Measurements from ENCODE around the gene FLNB. TPM values are rescaled to one million over a fixed set of nuclear protein-coding genes. Genes with fewer than 3 reads are reported as not detected.

FLNB gene
- polyA plus RNA-seq, 1 of the 3 experiments (the other 2 are of a cell fraction), result 127 TPM

DNA sequence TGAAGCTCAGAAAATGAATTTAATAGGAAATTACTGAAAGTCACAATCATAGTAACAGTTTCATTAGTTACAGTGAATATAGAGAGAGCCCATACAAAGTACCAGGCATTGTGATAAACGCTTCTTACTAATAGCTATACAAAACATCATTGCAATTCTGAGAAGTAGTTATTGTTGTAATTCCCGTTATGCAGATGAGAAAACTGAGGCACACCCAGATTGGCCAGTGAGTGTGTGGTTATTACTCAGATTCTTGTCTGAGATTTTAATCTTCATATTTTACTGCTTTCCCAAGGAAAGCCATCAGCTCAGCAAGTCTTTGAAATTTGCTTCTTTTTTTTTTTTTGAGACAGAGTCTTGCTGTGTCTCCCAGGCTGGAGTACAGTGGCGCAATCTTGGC, 14.3 kb downstream of the FLNB start:
- no peaks in the 10 kb centered on the region for H3K36me3 ChIP-seq (replicated peaks in 1 of 2; ENCODE audit: control insufficient read depth in 1 of 2, insufficient read depth in 2 of 2, low read length in 1 of 2)
- peak overlapping the region in 1 of 2 experiments; percentile 32; a peak in 2 of 4 replicates for H3K27ac ChIP-seq (ENCODE audit: low read depth in 2 of 2, low read length in 1 of 2)
- H3K27me3 ChIP-seq (ENCODE audit: insufficient read depth), result no peaks in the 10 kb centered on the region
- no peaks in the 10 kb centered on the region for H3K9me2 ChIP-seq
- H2AFZ ChIP-seq (ENCODE audit: low read depth), result no peak overlapping the region
- H4K20me1 ChIP-seq (ENCODE audit: insufficient read depth), result peaks cover 85% of the 10 kb centered on the region
- H3K4me3 ChIP-seq (ENCODE audit: low read depth in 2 of 2, low read length in 1 of 2), result no peak overlapping the region
- TF ChIP-seq EP300 (IDR thresholded peaks at IDR 0.05; ENCODE audit: borderline replicate concordance in 1 of 2, low read depth in 1 of 2, low read length in 1 of 2) (no peak), TEAD4 (IDR thresholded peaks at IDR 0.05; ENCODE audit: borderline replicate concordance, insufficient read depth) (no peak), RAD21 (IDR thresholded peaks at IDR 0.05; ENCODE audit: low read length) (no peak), SMC3 (IDR thresholded peaks at IDR 0.05; ENCODE audit: low read depth, low read length) (no peak), EZH2phosphoT487 (IDR thresholded peaks at IDR 0.05; ENCODE audit: borderline replicate concordance, low read depth) (no peak), MAX (IDR thresholded peaks at IDR 0.05; ENCODE audit: low read depth) (no peak), RCOR1 (IDR thresholded peaks at IDR 0.05; ENCODE audit: low read length) (no peak), NFIC (IDR thresholded peaks at IDR 0.05; ENCODE audit: borderline replicate concordance) (no peak), IRF3 (IDR thresholded peaks at IDR 0.05; ENCODE audit: low read depth, low read length) (no peak), FOSL2 (IDR thresholded peaks at IDR 0.05; ENCODE audit: borderline replicate concordance, low read depth) (no peak)
- no peak for DNase-seq
- H3K79me2 ChIP-seq (ENCODE audit: insufficient read depth), result peaks cover 100% of the 10 kb centered on the region
- 97% methylated on average over 3 of the region's 3 CpGs for WGBS (ENCODE audit: low lambda C conversion rate)
- no peaks in the 10 kb centered on the region for H3K9me3 ChIP-seq
- peaks cover 27 to 46% of the 10 kb centered on the region in 2 experiments; a peak in 2 of 4 replicates for H3K4me1 ChIP-seq (ENCODE audit: control insufficient read depth in 1 of 2, insufficient read depth in 2 of 2, low read depth in 1 of 2, low read length in 1 of 2)
- H3F3A ChIP-seq (replicated peaks; ENCODE audit: insufficient read depth), result peaks cover 24% of the 10 kb centered on the region
- POLR2A ChIA-PET, result no interaction called here
- H3K9ac ChIP-seq, result no peak overlapping the region
- CTCF ChIA-PET, result no interaction called here
- H3K4me2 ChIP-seq, result no peak overlapping the region

GRCh38 chr3:58023531-58023930, 15.3 kb downstream of the FLNB start:
- no peak for TF ChIP-seq ZBTB33 (IDR thresholded peaks at IDR 0.05; ENCODE audit: borderline replicate concordance, low read depth)
- no peak for TF ChIP-seq MXI1 (IDR thresholded peaks at IDR 0.05; ENCODE audit: low read depth, low read length)
- no peak for TF ChIP-seq RXRA (IDR thresholded peaks at IDR 0.05; ENCODE audit: borderline replicate concordance, low read depth)
- no peak for TF ChIP-seq GATA2 (CRISPR knock-in tag; IDR thresholded peaks at IDR 0.05)
- TF ChIP-seq ELF1 (IDR thresholded peaks at IDR 0.05), result no peak
- TF ChIP-seq YY1 (IDR thresholded peaks at IDR 0.05; ENCODE audit: low read depth), result no peak
- TF ChIP-seq, protein P1, sequence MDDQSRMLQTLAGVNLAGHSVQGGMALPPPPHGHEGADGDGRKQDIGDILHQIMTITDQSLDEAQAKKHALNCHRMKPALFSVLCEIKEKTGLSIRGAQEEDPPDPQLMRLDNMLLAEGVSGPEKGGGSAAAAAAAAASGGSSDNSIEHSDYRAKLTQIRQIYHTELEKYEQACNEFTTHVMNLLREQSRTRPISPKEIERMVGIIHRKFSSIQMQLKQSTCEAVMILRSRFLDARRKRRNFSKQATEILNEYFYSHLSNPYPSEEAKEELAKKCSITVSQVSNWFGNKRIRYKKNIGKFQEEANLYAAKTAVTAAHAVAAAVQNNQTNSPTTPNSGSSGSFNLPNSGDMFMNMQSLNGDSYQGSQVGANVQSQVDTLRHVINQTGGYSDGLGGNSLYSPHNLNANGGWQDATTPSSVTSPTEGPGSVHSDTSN (IDR thresholded peaks at IDR 0.05), result no peak
- no peak for TF ChIP-seq FOXM1 (IDR thresholded peaks at IDR 0.05; ENCODE audit: low read depth)
- Histone ChIP-seq H3K9me2 (no peaks in the 10 kb centered on the region), H3K9ac (no peak overlapping the region), H3K4me1 (ENCODE audit: control insufficient read depth in 1 of 2, insufficient read depth in 2 of 2, low read depth in 1 of 2, low read length in 1 of 2) (peaks cover 27 to 40% of the 10 kb centered on the region in 2 experiments; a peak in 2 of 4 replicates), H4K20me1 (ENCODE audit: insufficient read depth) (peaks cover 86% of the 10 kb centered on the region), H3K36me3 (replicated peaks in 1 of 2; ENCODE audit: control insufficient read depth in 1 of 2, insufficient read depth in 2 of 2, low read length in 1 of 2) (no peaks in the 10 kb centered on the region), H3K27me3 (ENCODE audit: insufficient read depth) (no peaks in the 10 kb centered on the region), H3K4me2 (no peak overlapping the region), H3K79me2 (ENCODE audit: insufficient read depth) (peaks cover 100% of the 10 kb centered on the region), H3K27ac (ENCODE audit: low read depth in 2 of 2, low read length in 1 of 2) (peak overlapping the region in 1 of 2 experiments; percentile 32; a peak in 1 of 4 replicates), H3K4me3 (ENCODE audit: low read depth in 2 of 2, low read length in 1 of 2) (no peak overlapping the region), H2AFZ (ENCODE audit: low read depth) (no peak overlapping the region), H3K9me3 (no peaks in the 10 kb centered on the region), H3F3A (replicated peaks; ENCODE audit: insufficient read depth) (peaks cover 28% of the 10 kb centered on the region)
- DNase-seq, result no peak
- WGBS (ENCODE audit: low lambda C conversion rate), result 77% methylated on average over 2 of the region's 2 CpGs
- CTCF ChIA-PET, result interaction anchor here (1.3 kb wide), 1 partner anchor 154 kb away, joined by 4 read pairs; no protein-coding TSS in a partner anchor
- POLR2A ChIA-PET, result interaction anchor here (0.9 kb wide), 1 partner anchor 9 kb away, joined by 4 read pairs; no protein-coding TSS in a partner anchor

Measured in SK-N-SH (cell line).